Measurements from ENCODE around the gene WRAP73. TPM values are rescaled to one million over a fixed set of nuclear protein-coding genes. Genes with fewer than 3 reads are reported as not detected.

WRAP73 gene
- total RNA-seq, 1 donor = 10.0 TPM

DNA sequence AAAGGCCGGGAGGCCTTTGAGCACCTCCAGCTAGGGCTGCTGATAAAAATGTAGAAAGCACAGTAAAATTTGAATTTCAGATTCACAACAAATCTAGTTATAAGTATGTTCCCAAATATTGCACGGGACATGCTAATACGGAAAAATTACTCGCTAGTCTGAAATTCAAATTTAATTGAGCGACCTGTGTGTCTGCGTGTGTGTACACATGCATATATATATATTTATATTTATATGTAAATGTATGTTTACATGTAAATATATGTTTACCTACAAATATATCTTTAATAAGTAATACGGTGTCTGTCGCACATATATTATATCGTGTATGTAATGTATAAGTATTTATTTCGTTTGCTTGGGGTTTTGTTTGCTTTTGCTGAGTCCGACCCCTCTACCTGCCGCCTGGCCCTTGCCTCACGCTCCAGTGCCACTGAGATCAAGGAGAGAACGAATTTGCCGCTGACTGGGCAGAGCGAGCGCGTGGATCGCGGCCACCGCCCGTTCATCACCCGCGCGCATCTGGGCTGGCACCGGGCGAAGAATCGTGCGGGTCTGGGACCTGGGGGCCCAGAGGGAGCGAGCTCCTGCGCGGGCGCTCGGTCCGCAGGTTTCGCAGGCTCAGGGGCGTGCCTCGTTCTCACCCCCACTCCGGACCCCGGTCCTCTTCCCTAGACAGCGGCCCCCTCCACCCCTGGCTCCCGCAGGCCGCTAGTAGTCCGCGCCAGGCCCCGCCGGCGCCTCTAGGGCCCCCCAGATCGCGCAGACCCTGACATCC is 534 bp upstream of the WRAP73 start:
- TF ChIP-seq CTCF (IDR thresholded peaks at IDR 0.05; ENCODE audit: insufficient read depth, low read length) = no peak
- no peak overlapping the region for H3K4me3 ChIP-seq (ENCODE audit: low read depth, low read length)
- no peak for DNase-seq (ENCODE audit: low read depth)

DNA sequence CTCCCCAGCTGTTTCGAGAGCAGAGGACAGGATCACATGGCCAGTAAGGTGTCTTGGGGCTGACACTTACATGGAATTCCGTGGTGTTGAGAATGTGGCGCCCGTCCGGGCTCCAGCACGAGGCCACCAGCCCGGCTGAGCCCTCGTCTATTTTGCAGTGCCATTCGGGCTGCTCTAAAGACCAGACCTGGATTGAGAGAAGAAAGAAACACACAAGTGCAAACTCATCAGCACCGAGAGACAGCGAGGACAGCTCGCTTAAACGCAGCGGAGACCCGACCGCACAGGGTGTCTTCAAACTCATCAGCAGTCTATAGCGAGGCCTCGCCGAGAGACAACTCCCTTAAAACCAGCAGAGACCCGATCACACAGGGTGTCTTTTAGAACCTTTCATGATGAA is 3.3 kb downstream of the WRAP73 start:
- H3K4me3 ChIP-seq (ENCODE audit: low read depth, low read length) = no peak overlapping the region
- no peak for DNase-seq (ENCODE audit: low read depth)
- TF ChIP-seq CTCF (IDR thresholded peaks at IDR 0.05; ENCODE audit: insufficient read depth, low read length) = no peak

DNA sequence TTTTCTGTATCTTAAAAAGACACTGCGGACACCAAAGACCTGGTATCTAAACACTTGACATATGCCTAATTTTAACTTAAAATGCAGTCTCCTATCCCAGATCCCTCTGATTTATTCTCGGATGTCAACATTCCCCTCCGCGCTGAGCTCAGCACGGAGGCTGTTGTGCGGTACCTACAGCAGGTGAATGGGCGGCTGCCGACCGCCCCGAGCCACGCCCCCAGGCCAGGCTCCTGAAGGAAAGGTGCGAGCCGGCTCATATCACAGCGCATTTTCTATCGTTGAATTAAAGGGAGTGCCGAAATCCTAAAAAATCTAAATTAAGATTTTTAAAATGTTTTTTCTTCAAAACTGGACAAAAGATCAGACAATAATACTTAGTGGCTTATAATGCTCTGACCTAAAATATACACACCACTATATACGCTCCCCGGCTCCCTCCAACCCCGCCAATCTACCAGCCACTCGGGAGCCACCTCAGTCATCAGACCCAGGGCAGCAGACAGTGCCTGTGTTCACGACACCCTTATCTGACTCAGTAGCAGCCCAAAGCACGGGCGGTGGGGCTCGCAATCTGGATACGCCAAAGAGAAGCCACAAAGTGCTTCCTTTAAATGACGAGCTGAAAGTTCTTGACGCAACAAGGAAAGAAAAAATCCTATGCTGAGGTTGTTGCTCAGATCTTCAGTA is 4.1 kb downstream of the WRAP73 start:
- TF ChIP-seq CTCF (IDR thresholded peaks at IDR 0.05; ENCODE audit: insufficient read depth, low read length) = no peak

DNA sequence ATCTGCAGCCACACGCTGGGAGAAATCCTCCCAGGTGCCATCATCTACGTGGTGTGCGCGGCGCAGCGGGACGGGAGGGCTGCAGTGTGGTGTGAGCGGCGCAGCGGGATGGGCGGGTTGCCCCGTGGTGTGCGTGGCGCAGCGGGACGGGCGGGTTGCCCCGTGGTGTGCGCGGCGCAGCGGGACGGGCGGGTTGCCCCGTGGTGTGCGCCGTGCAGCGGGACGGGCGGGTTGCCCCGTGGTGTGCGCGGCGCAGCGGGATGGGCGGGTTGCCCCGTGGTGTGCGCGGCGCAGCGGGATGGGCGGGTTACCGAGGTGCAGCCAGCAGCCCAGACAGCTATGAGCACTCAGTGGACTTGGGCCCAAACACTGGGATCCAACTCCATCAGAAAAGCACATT is 4.7 kb downstream of the WRAP73 start:
- DNase-seq (ENCODE audit: low read depth) = no peak

More for the DNA sequence above, 4.1 kb downstream of the WRAP73 start:
- DNase-seq (ENCODE audit: low read depth) = no peak
- H3K4me3 ChIP-seq (ENCODE audit: low read depth, low read length) = no peak overlapping the region

GRCh38 chr1:3644273-3644672 is 5.6 kb downstream of the WRAP73 start:
- no peak for TF ChIP-seq CTCF (IDR thresholded peaks at IDR 0.05; ENCODE audit: insufficient read depth, low read length)
- DNase-seq (ENCODE audit: low read depth) = no peak
- no peak overlapping the region for H3K4me3 ChIP-seq (ENCODE audit: low read depth, low read length)

More for the DNA sequence above, 4.7 kb downstream of the WRAP73 start:
- no peak overlapping the region for H3K4me3 ChIP-seq (ENCODE audit: low read depth, low read length)
- TF ChIP-seq CTCF (IDR thresholded peaks at IDR 0.05; ENCODE audit: insufficient read depth, low read length) = no peak

GRCh38 chr1:3642919-3643675 is 6.8 kb downstream of the WRAP73 start:
- no peak overlapping the region for H3K4me3 ChIP-seq (ENCODE audit: low read depth, low read length)
- DNase-seq (ENCODE audit: low read depth) = no peak
- TF ChIP-seq CTCF (IDR thresholded peaks at IDR 0.05; ENCODE audit: insufficient read depth, low read length) = no peak

All from fibroblast of the aortic adventitia (primary cell).